ENCODE data around the gene PROZ.

GRCh38 chr13:113166266-113166665 is 7.8 kb downstream of the PROZ start:
- no peak for TF ChIP-seq NRF1 (conservative IDR thresholded peaks at IDR 0.05 in 1 of 2, IDR thresholded peaks at IDR 0.05 in 1 of 2)
- no peak for TF ChIP-seq YY1 (IDR thresholded peaks at IDR 0.05; ENCODE audit: borderline replicate concordance in 1 of 3, control insufficient read depth in 1 of 3, extremely low read depth in 1 of 3, insufficient read depth in 3 of 3, insufficient read length in 1 of 3, insufficient replicate concordance in 2 of 3, low read depth in 1 of 3, low read length in 2 of 3)
- TF ChIP-seq BACH1 (tag; IDR thresholded peaks at IDR 0.05), result no peak
- no peak for TF ChIP-seq ZNF121 (CRISPR knock-in tag; conservative IDR thresholded peaks at IDR 0.05)

Measured in K562 (cell line).